NCI-H2227 (cell line): ENCODE measurements around the gene NUFIP2.
"Not testable (repeated sequence)": the region's sequence is repeated elsewhere in the genome, so short reads cannot be mapped to it uniquely, and the experiment has no call there.

Experiments
- DNase-seq: peaks from one replicate; lab custom pipeline; 2025; ENCODE audit not compliant: unreplicated experiment; lab: John Stamatoyannopoulos, UW

Gene NUFIP2, protein sequence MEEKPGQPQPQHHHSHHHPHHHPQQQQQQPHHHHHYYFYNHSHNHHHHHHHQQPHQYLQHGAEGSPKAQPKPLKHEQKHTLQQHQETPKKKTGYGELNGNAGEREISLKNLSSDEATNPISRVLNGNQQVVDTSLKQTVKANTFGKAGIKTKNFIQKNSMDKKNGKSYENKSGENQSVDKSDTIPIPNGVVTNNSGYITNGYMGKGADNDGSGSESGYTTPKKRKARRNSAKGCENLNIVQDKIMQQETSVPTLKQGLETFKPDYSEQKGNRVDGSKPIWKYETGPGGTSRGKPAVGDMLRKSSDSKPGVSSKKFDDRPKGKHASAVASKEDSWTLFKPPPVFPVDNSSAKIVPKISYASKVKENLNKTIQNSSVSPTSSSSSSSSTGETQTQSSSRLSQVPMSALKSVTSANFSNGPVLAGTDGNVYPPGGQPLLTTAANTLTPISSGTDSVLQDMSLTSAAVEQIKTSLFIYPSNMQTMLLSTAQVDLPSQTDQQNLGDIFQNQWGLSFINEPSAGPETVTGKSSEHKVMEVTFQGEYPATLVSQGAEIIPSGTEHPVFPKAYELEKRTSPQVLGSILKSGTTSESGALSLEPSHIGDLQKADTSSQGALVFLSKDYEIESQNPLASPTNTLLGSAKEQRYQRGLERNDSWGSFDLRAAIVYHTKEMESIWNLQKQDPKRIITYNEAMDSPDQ

GRCh38 chr17:29293890-29294579, at the start of gene NUFIP2:
NUFIP2 (minus strand) TSS chr17:29294148; CDS start chr17:29294059, 89 bp downstream.
- peak; percentile 97 for DNase-seq

GRCh38 chr17:29342158-29342765, 48.3 kb upstream of the NUFIP2 start:
- no peak for DNase-seq

DNA sequence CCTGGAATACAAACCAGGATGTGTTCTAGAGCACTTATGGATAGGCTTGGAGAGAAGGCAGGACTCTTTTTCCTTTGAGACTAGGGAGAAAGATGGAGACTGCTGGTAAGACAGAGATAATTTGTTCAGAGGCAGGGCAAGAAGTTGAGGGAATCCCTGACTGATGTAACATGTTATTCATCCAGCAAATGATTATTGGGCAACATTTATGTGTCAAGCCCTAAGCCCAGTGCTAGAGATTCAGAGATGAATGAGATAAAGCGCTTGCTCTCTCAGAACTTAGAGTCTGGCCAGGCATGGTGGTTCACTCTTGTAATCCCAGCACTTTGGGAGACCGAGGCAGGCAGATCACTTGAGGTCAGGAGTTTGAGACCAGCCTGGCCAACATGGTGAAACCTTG, 47.8 kb upstream of the NUFIP2 start:
- no peak for DNase-seq

- not testable (repeated sequence) for DNase-seq
Measured at GRCh38 chr17:29339016-29339415, 45.1 kb upstream of the NUFIP2 start.

GRCh38 chr17:29331708-29332085, 37.7 kb upstream of the NUFIP2 start:
- DNase-seq: no peak

- DNase-seq: no peak
Measured at GRCh38 chr17:29331075-29331707, 37.2 kb upstream of the NUFIP2 start.

- DNase-seq: no peak
Measured at GRCh38 chr17:29327412-29327811, 33.5 kb upstream of the NUFIP2 start.

DNA sequence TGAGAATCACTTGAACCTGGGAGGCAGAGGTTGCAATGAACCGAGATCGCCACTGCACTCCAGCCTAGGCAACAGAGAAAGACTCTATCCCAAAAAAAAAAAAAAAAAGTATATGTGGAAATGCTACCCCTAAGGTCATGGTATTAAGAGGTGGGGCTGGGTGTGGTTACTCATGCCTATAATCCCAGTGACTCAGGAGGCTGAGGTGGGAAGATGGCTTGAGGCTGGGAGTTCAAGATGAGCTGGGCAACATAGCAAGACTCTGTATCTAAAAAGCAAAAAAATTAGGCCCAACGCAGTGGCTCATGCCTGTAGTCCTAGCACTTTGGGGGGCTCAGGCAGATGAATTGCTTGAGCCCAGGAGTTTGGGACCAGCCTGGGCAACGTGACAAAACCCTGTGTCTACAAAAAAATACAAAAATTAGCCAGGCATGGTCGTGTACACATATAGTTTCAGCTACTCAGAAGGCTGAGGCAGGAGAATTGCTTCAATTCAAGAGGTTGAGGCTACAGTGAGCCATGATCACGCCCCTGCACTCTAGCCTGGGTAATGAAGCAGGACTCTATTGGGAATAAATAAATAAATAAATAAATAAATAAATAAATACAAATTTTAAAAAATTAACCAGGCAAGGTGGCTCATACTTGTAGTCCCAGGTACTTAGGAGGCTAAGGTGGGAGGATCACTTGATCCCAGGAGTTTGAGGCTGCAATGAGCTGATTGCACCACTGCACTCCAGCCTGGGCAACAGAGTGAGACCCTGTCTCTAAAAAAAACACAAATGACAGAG, 32.3 kb upstream of the NUFIP2 start:
- no peak for DNase-seq

DNA sequence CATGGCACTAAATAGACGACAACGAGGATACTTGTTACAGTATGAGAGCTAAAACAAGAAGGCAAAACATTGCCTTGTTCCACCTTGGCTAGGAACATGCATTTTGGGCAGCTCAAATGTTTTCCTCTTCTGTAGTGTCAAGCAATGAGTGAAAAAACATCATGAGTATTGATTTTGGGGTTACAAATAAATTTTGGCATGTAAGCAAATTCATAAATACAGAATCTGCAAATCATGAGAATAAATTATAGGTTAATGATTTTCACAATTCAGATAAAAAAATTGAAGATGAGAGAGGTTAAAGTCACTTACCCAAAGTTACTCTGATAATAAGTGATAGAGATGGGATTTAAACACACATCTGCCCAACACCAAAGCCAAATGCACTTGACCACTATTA, 28.4 kb upstream of the NUFIP2 start:
- no peak for DNase-seq

- DNase-seq: no peak
Measured at GRCh38 chr17:29303386-29303785, 9.4 kb upstream of the NUFIP2 start.

DNA sequence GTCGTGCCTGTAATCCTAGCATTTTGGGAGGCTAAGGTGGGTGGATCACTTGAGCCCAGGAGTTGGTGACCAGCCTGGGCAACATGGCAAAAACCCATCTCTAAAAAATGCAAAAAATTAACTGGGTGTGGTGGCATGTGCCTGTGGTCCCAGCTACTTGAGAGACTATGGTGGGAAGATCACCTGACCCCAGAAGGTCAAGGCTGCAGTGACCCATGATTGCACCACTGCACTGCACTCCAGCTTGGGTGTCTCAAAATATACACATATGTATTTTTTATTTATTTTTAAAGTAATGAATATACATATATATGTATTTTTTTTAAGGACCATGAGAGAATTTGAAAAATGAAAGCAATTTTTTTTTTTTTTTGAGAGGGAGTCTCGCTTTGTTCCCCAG, 5.1 kb upstream of the NUFIP2 start:
- DNase-seq: no peak

GRCh38 chr17:29295420-29295819, 1.5 kb upstream of the NUFIP2 start:
- DNase-seq: no peak

DNA sequence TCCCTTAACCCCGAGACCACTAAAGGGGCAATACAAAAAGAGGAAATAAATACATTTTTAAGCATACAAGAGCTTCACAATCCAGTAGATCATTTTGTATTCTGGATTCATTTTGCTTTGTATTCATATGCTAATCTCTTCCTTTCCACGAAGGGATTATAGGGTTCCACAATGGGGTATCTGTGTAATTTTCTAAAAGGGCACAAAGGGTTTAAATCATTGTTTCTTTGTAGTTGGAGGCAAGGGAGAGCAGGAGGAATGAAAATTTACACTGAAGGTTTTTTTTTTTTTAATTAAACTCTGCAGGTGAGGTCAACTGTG, 592 bp upstream of the NUFIP2 start:
- DNase-seq: no peak

DNA sequence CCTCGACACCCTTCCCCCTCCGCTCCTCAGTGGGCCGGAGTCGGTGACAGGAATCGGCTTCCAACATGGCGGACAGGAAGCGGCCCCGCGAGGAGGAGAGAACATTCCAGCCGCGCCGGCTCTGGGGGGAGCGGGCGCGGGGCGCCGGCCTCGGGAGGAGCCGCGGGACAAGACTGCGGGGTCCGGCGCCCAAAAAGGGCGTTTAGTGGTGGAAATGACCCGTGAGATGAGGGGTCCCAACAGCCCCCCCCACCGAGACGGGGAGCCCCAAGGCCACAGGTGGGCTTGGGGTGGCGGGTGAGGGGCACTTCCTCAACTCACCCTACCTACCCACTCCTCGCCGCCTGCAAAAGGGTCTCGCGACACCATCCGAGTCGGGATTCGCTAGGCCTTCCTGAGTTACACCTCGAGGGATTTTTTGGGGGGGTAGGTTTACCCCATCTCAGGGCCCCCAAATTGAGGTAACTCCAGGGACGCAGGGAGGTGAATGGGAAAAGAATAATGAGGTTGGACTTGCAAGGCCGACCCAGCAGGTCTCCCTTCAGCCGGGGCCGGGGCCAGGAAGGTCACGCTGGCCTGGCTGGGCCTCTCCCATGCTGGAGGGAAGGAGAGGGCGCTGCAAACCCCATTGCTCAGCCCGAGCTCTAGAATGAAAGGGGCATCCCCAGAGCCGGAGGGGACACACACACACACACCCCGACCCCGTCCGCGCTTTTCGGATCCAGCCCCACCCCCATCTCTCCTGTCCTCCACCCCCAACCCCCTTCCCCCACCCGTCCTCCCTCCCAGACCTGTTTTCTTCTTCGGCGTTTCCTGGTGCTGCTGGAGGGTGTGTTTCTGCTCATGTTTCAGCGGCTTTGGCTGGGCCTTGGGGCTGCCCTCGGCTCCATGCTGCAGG, 707 bp downstream of the NUFIP2 start:
- peak; percentile 43 for DNase-seq

DNA sequence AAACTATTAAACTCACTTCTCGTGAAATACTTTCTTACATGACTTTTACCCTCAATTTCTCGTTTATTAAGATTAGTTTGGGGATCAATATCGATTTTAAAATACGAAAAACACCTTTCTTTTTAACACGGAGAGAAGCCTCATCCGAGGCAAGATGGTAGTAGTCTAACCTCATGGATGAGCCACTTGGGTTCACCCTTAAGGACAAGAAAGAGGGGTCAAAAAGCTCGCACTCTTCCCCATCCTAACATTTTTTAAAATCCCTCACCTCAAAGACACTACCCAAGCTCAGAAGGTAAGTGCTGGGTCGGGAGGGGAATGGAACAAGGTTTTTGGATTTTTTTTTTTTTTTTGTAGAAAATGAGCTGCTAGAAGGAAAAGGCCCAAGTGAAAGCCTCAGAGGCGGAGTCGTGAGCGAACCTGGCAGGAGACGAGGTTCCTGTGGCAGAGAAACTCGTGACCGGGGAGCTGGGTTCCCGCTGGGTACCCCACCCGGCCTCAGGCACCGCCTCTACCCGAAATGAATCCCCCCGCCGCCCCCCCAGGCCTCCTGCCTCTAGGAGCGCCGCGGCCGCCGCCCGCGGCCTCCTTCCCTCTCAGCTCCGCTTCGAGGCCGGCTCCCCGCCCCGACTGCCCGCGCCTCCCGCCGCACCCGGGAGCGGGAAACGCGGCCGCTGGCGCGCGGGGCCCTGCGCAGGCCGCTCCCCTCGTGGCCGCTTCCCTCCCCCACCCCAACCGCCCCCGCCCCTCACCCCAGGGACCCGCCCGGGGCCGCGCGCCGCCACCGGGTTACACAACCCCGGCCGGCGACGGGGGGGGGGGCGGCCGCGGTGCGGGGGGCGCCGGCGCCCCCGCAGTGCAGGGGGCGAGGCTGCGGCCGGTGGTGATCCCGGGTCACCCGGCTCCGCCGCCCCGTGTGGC, 1.6 kb downstream of the NUFIP2 start:
- peak; percentile 30 for DNase-seq

GRCh38 chr17:29291163-29291752, 2.7 kb downstream of the NUFIP2 start:
- peak; percentile 51 for DNase-seq

GRCh38 chr17:29289852-29290251, 4.1 kb downstream of the NUFIP2 start:
- DNase-seq: no peak

GRCh38 chr17:29283961-29284360, 10.0 kb downstream of the NUFIP2 start:
- DNase-seq: no peak
